Ascending aorta (tissue), 2 donors: Measurements from ENCODE around the gene PRDM5. TPM values are rescaled to one million over a fixed set of nuclear protein-coding genes. Genes with fewer than 3 reads are reported as not detected.

Source experiments
- DNase-seq, 2 donors: peaks; one replicate each; pipeline ENCODE4 v3.0.0-alpha.2; 2019; ENCODE audit warnings: low spot score in 2 of 2
- H3K27ac ChIP-seq, 2 donors: fragments of 200-600 bp; sonication (generic); one replicate each; pipeline ENCODE4 v1.5.1; 2016 to 2017; ENCODE audit warnings: mild to moderate bottlenecking in 1 of 2
- H3K27me3 ChIP-seq: fragments of 200-600 bp; sonication (generic); one replicate; pipeline ENCODE4 v1.5.1; 2017
- H3K36me3 ChIP-seq, 2 donors: fragments of 200-600 bp; sonication (generic); one replicate each; pipeline ENCODE4 v1.5.1; 2016
- H3K4me1 ChIP-seq, 2 donors: fragments of 200-600 bp; sonication (generic); one replicate each; pipeline ENCODE4 v1.5.1; 2016 to 2017; ENCODE audit warnings: mild to moderate bottlenecking in 1 of 2
- H3K4me3 ChIP-seq, 2 donors: fragments of 200-600 bp; sonication (generic); one replicate each; pipeline ENCODE4 v1.5.1; 2016 to 2017; ENCODE audit warnings: mild to moderate bottlenecking in 1 of 2
- H3K9me3 ChIP-seq, 2 donors: fragments of 200-600 bp; sonication (generic); one replicate each; pipeline ENCODE4 v1.5.1; 2016
- CTCF ChIP-seq, 3 experiments: fragments of 200-600 bp in 2 of 3; fragments of 450-650 bp in 1 of 3; sonication (generic) in 2 of 3; IDR thresholded peaks; one replicate each; pipeline ENCODE4 v1.5.1; 2016 to 2019; ENCODE audit warnings: antibody characterized with exemption in 3 of 3, mild to moderate bottlenecking in 1 of 3, moderate library complexity in 1 of 3
- intact Hi-C: fragments of 100-400 bp; cut with DNase I; formaldehyde crosslinking; loops from one replicate; pipeline ENCODE4 v1.15.1; 2023
- total RNA-seq: library from RNA; depleted of rRNA; stranded (reverse); fragments of >200 nt; gene quantifications from one replicate; pipeline ENCODE4 v1.1.0, GENCODE V29; 2016

The PRDM5 gene
- 14.9 TPM for total RNA-seq

DNA sequence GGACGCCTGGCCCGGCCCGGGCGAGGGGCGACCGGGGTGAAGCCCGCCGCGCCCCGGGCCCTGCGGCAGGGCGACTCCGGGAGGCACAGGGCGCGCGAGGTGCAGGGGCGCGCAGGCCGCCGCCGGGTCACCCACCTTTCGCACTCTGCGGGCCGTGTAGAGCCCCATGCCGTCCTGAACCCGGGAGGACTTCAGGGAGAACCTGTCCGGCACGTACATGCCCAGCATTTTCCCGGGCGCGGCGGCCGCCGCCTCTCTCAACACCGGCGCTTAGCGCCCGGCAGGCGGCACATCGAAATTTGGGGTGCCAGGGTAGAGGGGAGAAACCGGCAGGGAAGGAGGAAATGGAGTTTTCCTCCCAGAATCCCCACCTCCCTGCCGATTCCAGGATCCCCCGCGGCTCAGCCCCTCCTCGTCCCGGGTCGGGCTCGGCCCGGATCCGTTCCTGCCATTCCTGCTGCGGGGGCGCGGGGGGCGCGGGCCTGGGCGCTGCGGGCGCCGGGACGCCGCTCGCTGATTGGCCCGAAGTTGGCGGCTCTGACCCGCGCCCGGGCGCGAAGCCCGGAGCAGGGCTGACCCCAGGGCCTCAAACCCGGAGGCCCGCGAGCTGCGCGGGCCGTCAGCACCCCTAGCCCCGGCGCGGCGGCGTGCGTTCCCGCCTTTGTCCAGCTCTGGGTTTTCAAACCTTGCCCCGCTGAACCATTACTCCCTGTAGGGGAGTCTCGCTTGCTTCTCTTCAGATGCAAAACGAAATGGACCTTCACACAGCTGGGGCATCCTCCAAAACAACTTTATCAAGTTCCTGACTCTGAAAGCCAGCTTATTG, at the start of gene PRDM5:
Gene PRDM5 (minus strand): TSS at position 346 of the 826 bp plus-strand sequence. CDS start 118 bp downstream, at position 228.
- intact Hi-C loops, result loop anchor here (5.0 kb wide), 2 partner anchors 150 to 405 kb away; partner anchors contain the start of gene NDNF
- H3K27ac ChIP-seq, result peak within 1 kb of the TSS; percentile 94 to 98
- H3K27me3 ChIP-seq, result no peaks in the 10 kb centered on the region
- TF ChIP-seq CTCF (IDR thresholded peaks at IDR 0.05), result peak in 1 of 3 experiments; percentile 14
- no peaks in the 10 kb centered on the region for H3K9me3 ChIP-seq
- H3K4me3 ChIP-seq, result peak within 1 kb of the TSS; percentile 69 to 70
- H3K36me3 ChIP-seq, result no peaks in the 10 kb centered on the region
- DNase-seq, result peak in 1 of 2 donors; percentile 69
- H3K4me1 ChIP-seq, result peaks cover 0 to 12% of the 10 kb centered on the region in 2 donors

DNA sequence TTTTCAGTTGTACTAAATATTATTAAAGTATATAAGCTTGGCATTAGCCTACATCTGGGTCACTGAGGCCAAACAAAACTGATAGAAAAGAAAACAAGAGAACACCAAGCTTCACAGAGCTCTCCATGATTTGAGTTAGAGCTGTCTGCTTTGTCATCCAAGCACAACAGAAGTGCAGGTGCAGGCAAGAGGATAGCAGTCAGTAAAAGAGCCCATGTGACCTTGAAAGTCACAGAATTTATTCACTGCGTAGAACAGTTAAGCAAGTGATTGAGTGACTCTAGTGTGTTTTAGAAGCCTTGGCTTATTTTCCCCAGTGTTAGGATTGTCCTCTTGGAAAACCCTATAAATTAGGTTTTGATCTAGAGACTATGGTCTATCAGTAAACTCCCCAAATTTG, 49.4 kb upstream of the PRDM5 start:
- no peak overlapping the region for H3K4me3 ChIP-seq
- no peaks in the 10 kb centered on the region for H3K9me3 ChIP-seq
- DNase-seq, result no peak
- no peaks in the 10 kb centered on the region for H3K36me3 ChIP-seq
- H3K4me1 ChIP-seq, result no peaks in the 10 kb centered on the region
- intact Hi-C loops, result no loop called here
- no peak for TF ChIP-seq CTCF (IDR thresholded peaks at IDR 0.05)
- H3K27ac ChIP-seq, result no peak overlapping the region
- H3K27me3 ChIP-seq, result no peaks in the 10 kb centered on the region

GRCh38 chr4:120965938-120966337, 43.4 kb upstream of the PRDM5 start:
- TF ChIP-seq CTCF (IDR thresholded peaks at IDR 0.05), result no peak
- Histone ChIP-seq H3K27me3 (no peaks in the 10 kb centered on the region), H3K9me3 (no peaks in the 10 kb centered on the region), H3K36me3 (no peaks in the 10 kb centered on the region), H3K27ac (no peak overlapping the region), H3K4me1 (no peaks in the 10 kb centered on the region), H3K4me3 (no peak overlapping the region)
- intact Hi-C loops, result no loop called here
- no peak for DNase-seq

GRCh38 chr4:120964596-120964995, 42.1 kb upstream of the PRDM5 start:
- no peaks in the 10 kb centered on the region for H3K27me3 ChIP-seq
- H3K4me1 ChIP-seq, result no peaks in the 10 kb centered on the region
- intact Hi-C loops, result no loop called here
- no peak overlapping the region for H3K4me3 ChIP-seq
- DNase-seq, result no peak
- no peak overlapping the region for H3K27ac ChIP-seq
- H3K36me3 ChIP-seq, result no peaks in the 10 kb centered on the region
- H3K9me3 ChIP-seq, result no peaks in the 10 kb centered on the region
- no peak for TF ChIP-seq CTCF (IDR thresholded peaks at IDR 0.05)

- H3K4me3 ChIP-seq, result no peak overlapping the region
- no peaks in the 10 kb centered on the region for H3K27me3 ChIP-seq
- intact Hi-C loops, result no loop called here
- no peaks in the 10 kb centered on the region for H3K4me1 ChIP-seq
- no peaks in the 10 kb centered on the region for H3K9me3 ChIP-seq
- no peak for DNase-seq
- no peak for TF ChIP-seq CTCF (IDR thresholded peaks at IDR 0.05)
- no peak overlapping the region for H3K27ac ChIP-seq
- H3K36me3 ChIP-seq, result no peaks in the 10 kb centered on the region
These were observed 40.9 kb upstream of the PRDM5 start for GRCh38 chr4:120963449-120963848.
